NCI-H2196 treated with DMSO at 0.1 percent for 48 hours (cell line): ENCODE measurements around the gene POLRMT.
"Not testable (repeated sequence)": the region's sequence is repeated elsewhere in the genome, so short reads cannot be mapped to it uniquely, and the experiment has no call there.

Experiments used
- DNase-seq: peaks from one replicate; lab custom pipeline; 2025; ENCODE audit not compliant: unreplicated experiment; lab: John Stamatoyannopoulos, UW

POLRMT gene

GRCh38 chr19:613732-614567 lies 19.4 kb downstream of the POLRMT start:
- no peak for DNase-seq

GRCh38 chr19:612941-613340 lies 20.4 kb downstream of the POLRMT start:
- DNase-seq, result no peak

GRCh38 chr19:611481-611868 lies 21.9 kb downstream of the POLRMT start:
- no peak for DNase-seq

GRCh38 chr19:610801-611480 lies 22.4 kb downstream of the POLRMT start:
- no peak for DNase-seq

- no peak for DNase-seq
Observed at GRCh38 chr19:610071-610800, 23.1 kb downstream of the POLRMT start.

GRCh38 chr19:609004-609346 lies 24.4 kb downstream of the POLRMT start:
- DNase-seq, result no peak

- no peak for DNase-seq
Observed at GRCh38 chr19:608155-609003, 25.0 kb downstream of the POLRMT start.

GRCh38 chr19:607301-608154 lies 25.8 kb downstream of the POLRMT start:
- DNase-seq, result no peak

GRCh38 chr19:605061-605971 lies 28.0 kb downstream of the POLRMT start:
- DNase-seq, result not testable (repeated sequence)

GRCh38 chr19:604355-604754 lies 29.0 kb downstream of the POLRMT start:
- DNase-seq, result no peak

GRCh38 chr19:603779-604178 lies 29.6 kb downstream of the POLRMT start:
- not testable (repeated sequence) for DNase-seq

GRCh38 chr19:603302-603639 lies 30.1 kb downstream of the POLRMT start:
- not testable (repeated sequence) for DNase-seq

- DNase-seq, result no peak
Observed at GRCh38 chr19:602391-603301, 30.7 kb downstream of the POLRMT start.

- no peak for DNase-seq
Observed at GRCh38 chr19:601790-602189, 31.5 kb downstream of the POLRMT start.

- DNase-seq, result no peak
Observed at GRCh38 chr19:601310-601709, 32.0 kb downstream of the POLRMT start.

- DNase-seq, result no peak
Observed at GRCh38 chr19:597406-598315, 35.7 kb downstream of the POLRMT start.

GRCh38 chr19:596263-596655 lies 37.1 kb downstream of the POLRMT start:
- DNase-seq, result no peak
